ENCODE measurements around the gene CCDC61.

The CCDC61 gene

GRCh38 chr19:45994998-45995714 lies at the start of gene CCDC61:
CCDC61 (plus strand) TSS chr19:45995467; CDS start chr19:46003019, 7,552 bp downstream.
- peak; percentile 86 to 95 (median 93) for DNase-seq (ENCODE audit: low read depth in 3 of 3, low spot score in 1 of 3)

- DNase-seq (ENCODE audit: low read depth in 3 of 3, low spot score in 1 of 3): no peak
These were observed 47.3 kb upstream of the CCDC61 start for GRCh38 chr19:45947926-45948325.

GRCh38 chr19:45952341-45952685 lies 43.0 kb upstream of the CCDC61 start:
- no peak for DNase-seq (ENCODE audit: low read depth in 3 of 3, low spot score in 1 of 3)

GRCh38 chr19:45952686-45953505 lies 42.4 kb upstream of the CCDC61 start:
- DNase-seq (ENCODE audit: low read depth in 3 of 3, low spot score in 1 of 3): peak in 1 of 3 donors; percentile 22

GRCh38 chr19:45953676-45954075 lies 41.6 kb upstream of the CCDC61 start:
- no peak for DNase-seq (ENCODE audit: low read depth in 3 of 3, low spot score in 1 of 3)

GRCh38 chr19:45954156-45954555 lies 41.1 kb upstream of the CCDC61 start:
- DNase-seq (ENCODE audit: low read depth in 3 of 3, low spot score in 1 of 3): no peak

GRCh38 chr19:45955905-45956608 lies 39.2 kb upstream of the CCDC61 start:
- DNase-seq (ENCODE audit: low read depth in 3 of 3, low spot score in 1 of 3): no peak

GRCh38 chr19:45958320-45958719 lies 36.9 kb upstream of the CCDC61 start:
- DNase-seq (ENCODE audit: low read depth in 3 of 3, low spot score in 1 of 3): no peak

- no peak for DNase-seq (ENCODE audit: low read depth in 3 of 3, low spot score in 1 of 3)
These were observed 36.3 kb upstream of the CCDC61 start for GRCh38 chr19:45958769-45959516.

- no peak for DNase-seq (ENCODE audit: low read depth in 3 of 3, low spot score in 1 of 3)
These were observed 35.7 kb upstream of the CCDC61 start for GRCh38 chr19:45959517-45960025.

- no peak for DNase-seq (ENCODE audit: low read depth in 3 of 3, low spot score in 1 of 3)
These were observed 34.6 kb upstream of the CCDC61 start for GRCh38 chr19:45960595-45961235.

- no peak for DNase-seq (ENCODE audit: low read depth in 3 of 3, low spot score in 1 of 3)
These were observed 33.2 kb upstream of the CCDC61 start for GRCh38 chr19:45962021-45962420.

GRCh38 chr19:45967246-45967645 lies 28.0 kb upstream of the CCDC61 start:
- DNase-seq (ENCODE audit: low read depth in 3 of 3, low spot score in 1 of 3): no peak

GRCh38 chr19:45968626-45969025 lies 26.6 kb upstream of the CCDC61 start:
- no peak for DNase-seq (ENCODE audit: low read depth in 3 of 3, low spot score in 1 of 3)

- DNase-seq (ENCODE audit: low read depth in 3 of 3, low spot score in 1 of 3): no peak
These were observed 25.6 kb upstream of the CCDC61 start for GRCh38 chr19:45969676-45970075.

- no peak for DNase-seq (ENCODE audit: low read depth in 3 of 3, low spot score in 1 of 3)
These were observed 23.9 kb upstream of the CCDC61 start for GRCh38 chr19:45971260-45971902.

- DNase-seq (ENCODE audit: low read depth in 3 of 3, low spot score in 1 of 3): no peak
These were observed 23.0 kb upstream of the CCDC61 start for GRCh38 chr19:45972081-45972946.

- no peak for DNase-seq (ENCODE audit: low read depth in 3 of 3, low spot score in 1 of 3)
These were observed 22.2 kb upstream of the CCDC61 start for GRCh38 chr19:45972947-45973540.

Data from stimulated activated CD4-positive, alpha-beta T cell treated with anti-CD3 and anti-CD28 coated beads, TNF-alpha, amount 100 ng/mL, for 1 hour (primary cell).